ENCODE measurements around the gene CACNA1I.

- TF ChIP-seq SIN3A (IDR thresholded peaks at IDR 0.05; ENCODE audit: borderline replicate concordance, low read depth, low read length) (no peak), CTCF (IDR thresholded peaks at IDR 0.05) (no peak), EP300 (IDR thresholded peaks at IDR 0.05; ENCODE audit: borderline replicate concordance in 1 of 2, low read depth in 1 of 2, low read length in 1 of 2) (no peak), JUND (IDR thresholded peaks at IDR 0.05) (no peak), IRF3 (IDR thresholded peaks at IDR 0.05; ENCODE audit: low read depth, low read length) (no peak), EZH2phosphoT487 (IDR thresholded peaks at IDR 0.05; ENCODE audit: borderline replicate concordance, low read depth) (no peak)
These were observed 46.3 kb upstream of the CACNA1I start for GRCh38 chr22:39524089-39524752.

Data from SK-N-SH (cell line).